Activated T-cell treated with anti-CD3 and anti-CD28 coated beads, Interleukin-2, amount 50 U/mL, for 24 hours (primary cell): Measurements from ENCODE around the gene ANKHD1.
A peak's percentile ranks its signal among the peaks of the same experiment; 100 is the strongest.

Experiments
- DNase-seq: peaks from one replicate; pipeline ENCODE4 v3.0.0-alpha.2; 2020
- H3K27ac Mint-ChIP-seq: 2 replicates; pipeline ENCODE4 v1.8.0; 2020; ENCODE audit warnings: mild to moderate bottlenecking, mixed read lengths
- H3K27me3 Mint-ChIP-seq: 2 replicates; pipeline ENCODE4 v1.8.0; 2020; ENCODE audit warnings: mixed read lengths
- H3K36me3 Mint-ChIP-seq: 2 replicates; pipeline ENCODE4 v1.8.0; 2020; ENCODE audit warnings: low read depth, mixed read lengths
- H3K4me1 Mint-ChIP-seq: 2 replicates; pipeline ENCODE4 v1.8.0; 2020; ENCODE audit warnings: low read depth, mixed read lengths
- H3K4me3 Mint-ChIP-seq: 2 replicates; pipeline ENCODE4 v1.8.0; 2020; ENCODE audit warnings: mild to moderate bottlenecking, moderate library complexity, mixed read lengths
- H3K9me3 Mint-ChIP-seq: 2 replicates; pipeline ENCODE4 v1.8.0; 2020; ENCODE audit warnings: mixed read lengths

The ANKHD1 gene

DNA sequence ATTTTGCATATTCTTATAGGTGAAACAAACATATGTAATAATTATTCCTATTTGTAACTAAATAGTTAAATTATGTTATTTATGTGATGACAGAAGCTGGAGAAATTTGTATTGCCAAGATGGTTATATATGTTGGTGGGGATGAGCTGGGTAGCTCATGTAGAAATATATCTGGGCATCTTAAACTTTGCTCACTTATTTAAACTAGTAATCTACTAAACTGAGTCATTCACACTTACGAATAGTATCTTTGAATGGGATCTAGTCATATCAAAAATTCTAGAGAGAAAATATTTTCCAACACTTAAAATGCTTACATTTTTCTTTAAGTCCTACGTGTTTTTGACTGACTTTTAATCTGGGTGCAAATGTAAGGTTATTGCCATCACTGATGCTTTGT is 101.2 kb downstream of the ANKHD1 start:
- no peak for DNase-seq
- Mint-ChIP-seq H3K36me3 (peaks cover 51% of the 10 kb centered on the region), H3K4me3 (no peak overlapping the region), H3K4me1 (peaks cover 5% of the 10 kb centered on the region), H3K9me3 (no peaks in the 10 kb centered on the region), H3K27ac (no peak overlapping the region), H3K27me3 (no peaks in the 10 kb centered on the region)

GRCh38 chr5:140509898-140510297 is 108.3 kb downstream of the ANKHD1 start:
- no peak for DNase-seq
- Mint-ChIP-seq H3K9me3 (no peaks in the 10 kb centered on the region), H3K27me3 (no peaks in the 10 kb centered on the region), H3K4me1 (no peaks in the 10 kb centered on the region), H3K36me3 (peaks cover 89% of the 10 kb centered on the region), H3K4me3 (no peak overlapping the region), H3K27ac (no peak overlapping the region)

DNA sequence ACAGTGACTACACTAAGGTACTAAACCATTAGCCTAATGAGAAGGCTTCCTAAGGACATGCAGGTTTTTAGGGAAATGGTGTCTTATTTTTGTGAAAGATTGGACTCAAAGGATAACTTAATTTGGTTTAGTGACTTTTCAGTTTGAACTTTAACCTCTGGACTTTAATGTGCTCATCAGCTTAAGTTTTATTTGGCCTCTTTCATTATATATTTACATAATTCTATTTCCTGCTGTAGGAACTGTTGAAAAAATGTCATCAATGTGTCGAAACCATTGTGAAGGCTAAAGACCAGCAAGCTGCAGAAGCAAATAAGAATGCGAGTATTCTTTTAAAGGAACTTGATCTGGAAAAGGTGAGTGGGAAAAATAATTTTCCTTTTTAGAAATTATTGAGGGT is 111.5 kb downstream of the ANKHD1 start:
- no peak overlapping the region for H3K4me3 Mint-ChIP-seq
- H3K27me3 Mint-ChIP-seq, result no peaks in the 10 kb centered on the region

GRCh38 chr5:140524003-140524402 is 122.4 kb downstream of the ANKHD1 start:
- DNase-seq, result no peak
- H3K9me3 Mint-ChIP-seq, result no peaks in the 10 kb centered on the region
- no peak overlapping the region for H3K27ac Mint-ChIP-seq
- H3K4me1 Mint-ChIP-seq, result no peaks in the 10 kb centered on the region
- H3K36me3 Mint-ChIP-seq, result peaks cover 64% of the 10 kb centered on the region
- H3K27me3 Mint-ChIP-seq, result no peaks in the 10 kb centered on the region
- no peak overlapping the region for H3K4me3 Mint-ChIP-seq

More for the DNA sequence above, 111.5 kb downstream of the ANKHD1 start:
- DNase-seq, result no peak
- H3K4me1 Mint-ChIP-seq, result no peaks in the 10 kb centered on the region
- H3K36me3 Mint-ChIP-seq, result peaks cover 77% of the 10 kb centered on the region
- H3K9me3 Mint-ChIP-seq, result no peaks in the 10 kb centered on the region
- no peak overlapping the region for H3K27ac Mint-ChIP-seq

DNA sequence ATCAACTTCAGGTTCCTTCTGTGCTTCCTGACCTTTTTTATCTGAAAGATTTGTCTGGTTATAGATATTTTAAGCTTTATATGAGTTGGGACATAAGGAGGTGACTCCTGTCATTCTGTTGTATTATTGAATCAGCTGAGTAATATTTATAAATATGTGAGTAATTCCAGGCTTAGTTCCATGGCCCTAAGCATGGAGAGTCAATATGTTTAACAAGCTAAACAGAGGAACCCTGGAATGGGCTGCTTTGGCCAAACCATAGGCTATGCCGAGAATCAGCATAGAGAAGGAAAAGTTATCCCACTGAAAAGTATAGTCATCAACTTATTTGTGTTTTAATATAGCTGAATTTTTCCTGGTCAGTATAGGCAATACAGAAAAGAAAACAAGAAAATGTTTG is 138.6 kb downstream of the ANKHD1 start:
- DNase-seq, result no peak
- Mint-ChIP-seq H3K4me3 (no peak overlapping the region), H3K9me3 (no peaks in the 10 kb centered on the region), H3K27ac (peak overlapping the region; percentile 13), H3K27me3 (no peaks in the 10 kb centered on the region), H3K4me1 (peaks cover 3% of the 10 kb centered on the region), H3K36me3 (peaks cover 96% of the 10 kb centered on the region)

DNA sequence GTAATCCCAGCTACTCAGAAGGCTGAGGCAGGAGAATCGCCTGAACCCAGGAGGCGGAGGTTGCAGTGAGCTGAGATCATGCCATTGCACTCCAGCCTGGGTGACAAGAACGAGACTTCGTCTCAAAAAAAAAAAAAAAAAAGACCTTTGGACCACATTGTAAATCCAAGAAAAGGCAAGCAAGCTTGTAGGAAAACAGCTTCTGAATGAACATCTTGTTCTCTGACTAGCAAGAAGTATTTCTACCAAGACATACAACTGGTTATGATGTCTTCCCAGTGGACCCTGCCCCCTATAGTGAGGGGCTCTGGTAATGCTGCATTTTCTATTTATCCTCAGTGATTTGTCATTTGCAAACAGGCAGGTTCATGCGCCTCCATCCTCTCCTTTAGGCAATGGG is 141.3 kb downstream of the ANKHD1 start:
- Mint-ChIP-seq H3K4me3 (no peak overlapping the region), H3K4me1 (peaks cover 17% of the 10 kb centered on the region), H3K36me3 (peaks cover 84% of the 10 kb centered on the region), H3K9me3 (no peaks in the 10 kb centered on the region), H3K27me3 (no peaks in the 10 kb centered on the region), H3K27ac (peak overlapping the region; percentile 26)
- no peak for DNase-seq

DNA sequence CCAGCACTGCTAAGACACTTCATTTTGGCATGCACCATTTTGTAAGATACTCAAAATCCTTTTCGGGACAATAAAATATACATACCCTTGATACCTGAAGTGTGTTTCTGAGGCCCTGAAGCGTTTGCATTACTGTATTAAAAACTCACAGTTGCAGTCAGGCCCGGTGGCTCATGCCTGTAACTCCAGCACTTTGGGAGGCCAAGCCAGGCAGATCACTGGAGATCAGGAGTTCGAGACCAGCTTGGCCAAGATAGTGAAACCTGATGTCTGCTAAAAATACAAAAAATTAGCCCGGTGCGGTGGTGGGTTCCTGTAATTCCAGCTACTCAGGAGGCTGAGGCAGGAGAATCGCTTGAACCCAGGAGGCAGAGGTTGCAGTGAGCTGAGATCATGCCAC is 143.4 kb downstream of the ANKHD1 start:
- H3K36me3 Mint-ChIP-seq, result peaks cover 85% of the 10 kb centered on the region

DNA sequence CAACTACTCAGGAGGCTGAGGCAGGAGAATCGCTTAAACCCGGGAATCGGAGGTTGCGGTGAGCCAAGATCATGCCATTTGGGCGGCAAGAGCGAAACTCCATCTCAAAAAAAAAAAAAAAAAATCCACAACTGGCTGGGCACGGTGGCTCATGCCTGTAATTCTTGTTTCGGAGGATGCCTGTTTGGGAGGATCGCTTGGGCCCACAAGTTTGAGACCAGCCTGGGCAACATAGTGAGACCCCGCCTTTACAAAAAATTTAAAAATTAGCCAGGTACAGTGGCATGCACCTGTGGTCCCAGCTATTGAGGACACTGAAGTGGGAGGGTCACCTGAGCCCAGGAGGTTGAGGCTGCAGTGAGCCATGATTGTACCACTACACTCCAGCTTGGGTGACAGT is 144.0 kb downstream of the ANKHD1 start:
- DNase-seq, result no peak
- H3K27me3 Mint-ChIP-seq, result no peaks in the 10 kb centered on the region
- H3K4me1 Mint-ChIP-seq, result peaks cover 40% of the 10 kb centered on the region
- peak overlapping the region; percentile 67 for H3K27ac Mint-ChIP-seq
- H3K9me3 Mint-ChIP-seq, result no peaks in the 10 kb centered on the region
- H3K36me3 Mint-ChIP-seq, result peaks cover 85% of the 10 kb centered on the region
- no peak overlapping the region for H3K4me3 Mint-ChIP-seq

More for the DNA sequence above, 143.4 kb downstream of the ANKHD1 start:
- no peak for DNase-seq
- H3K4me1 Mint-ChIP-seq, result peaks cover 35% of the 10 kb centered on the region
- peak overlapping the region; percentile 6 for H3K27ac Mint-ChIP-seq
- no peaks in the 10 kb centered on the region for H3K27me3 Mint-ChIP-seq
- no peaks in the 10 kb centered on the region for H3K9me3 Mint-ChIP-seq
- H3K4me3 Mint-ChIP-seq, result no peak overlapping the region

- no peaks in the 10 kb centered on the region for H3K27me3 Mint-ChIP-seq
- H3K36me3 Mint-ChIP-seq, result peaks cover 85% of the 10 kb centered on the region
- peak overlapping the region; percentile 78 for H3K4me3 Mint-ChIP-seq
- H3K4me1 Mint-ChIP-seq, result peaks cover 54% of the 10 kb centered on the region
- DNase-seq, result no peak
- peak overlapping the region; percentile 92 for H3K27ac Mint-ChIP-seq
- no peaks in the 10 kb centered on the region for H3K9me3 Mint-ChIP-seq
Observed at GRCh38 chr5:140546851-140547507, 145.3 kb downstream of the ANKHD1 start.

GRCh38 chr5:140547508-140548299 is 146.1 kb downstream of the ANKHD1 start, which contains the start of gene EIF4EBP3:
Gene EIF4EBP3 (plus strand): TSS chr5:140547662. CDS start chr5:140547738, 76 bp downstream.
- H3K4me1 Mint-ChIP-seq, result peaks cover 58% of the 10 kb centered on the region
- no peaks in the 10 kb centered on the region for H3K27me3 Mint-ChIP-seq
- peak within 1 kb of the TSS; percentile 92 for H3K27ac Mint-ChIP-seq
- DNase-seq, result peak; percentile 88
- H3K4me3 Mint-ChIP-seq, result peak within 1 kb of the TSS; percentile 78
- H3K9me3 Mint-ChIP-seq, result no peaks in the 10 kb centered on the region
- peaks cover 85% of the 10 kb centered on the region for H3K36me3 Mint-ChIP-seq

- no peak for DNase-seq
- Mint-ChIP-seq H3K27me3 (no peaks in the 10 kb centered on the region), H3K4me1 (peaks cover 64% of the 10 kb centered on the region), H3K27ac (peak overlapping the region; percentile 92), H3K4me3 (peak overlapping the region; percentile 78), H3K36me3 (peaks cover 87% of the 10 kb centered on the region), H3K9me3 (no peaks in the 10 kb centered on the region)
Observed at GRCh38 chr5:140548300-140548688, 146.7 kb downstream of the ANKHD1 start.

DNA sequence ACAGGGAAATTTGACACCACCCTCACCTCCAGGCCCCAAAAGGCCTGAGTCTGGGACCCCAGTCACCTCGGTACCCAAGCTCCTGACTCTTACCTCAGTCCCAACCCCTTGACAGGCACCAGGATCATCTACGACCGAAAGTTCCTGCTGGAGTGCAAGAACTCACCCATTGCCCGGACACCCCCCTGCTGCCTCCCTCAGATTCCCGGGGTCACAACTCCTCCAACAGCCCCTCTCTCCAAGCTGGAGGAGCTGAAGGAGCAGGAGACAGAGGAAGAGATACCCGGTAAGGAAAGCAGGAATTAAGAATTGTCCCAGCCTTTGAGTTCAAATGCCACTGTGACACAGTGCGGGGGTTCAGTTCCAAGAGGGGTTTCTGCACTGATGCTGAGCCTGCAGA is 147.2 kb downstream of the ANKHD1 start:
- peaks cover 87% of the 10 kb centered on the region for H3K36me3 Mint-ChIP-seq
- peak overlapping the region; percentile 92 for H3K27ac Mint-ChIP-seq
- peak overlapping the region; percentile 78 for H3K4me3 Mint-ChIP-seq
- DNase-seq, result no peak
- no peaks in the 10 kb centered on the region for H3K9me3 Mint-ChIP-seq
- H3K4me1 Mint-ChIP-seq, result peaks cover 69% of the 10 kb centered on the region
- no peaks in the 10 kb centered on the region for H3K27me3 Mint-ChIP-seq

DNA sequence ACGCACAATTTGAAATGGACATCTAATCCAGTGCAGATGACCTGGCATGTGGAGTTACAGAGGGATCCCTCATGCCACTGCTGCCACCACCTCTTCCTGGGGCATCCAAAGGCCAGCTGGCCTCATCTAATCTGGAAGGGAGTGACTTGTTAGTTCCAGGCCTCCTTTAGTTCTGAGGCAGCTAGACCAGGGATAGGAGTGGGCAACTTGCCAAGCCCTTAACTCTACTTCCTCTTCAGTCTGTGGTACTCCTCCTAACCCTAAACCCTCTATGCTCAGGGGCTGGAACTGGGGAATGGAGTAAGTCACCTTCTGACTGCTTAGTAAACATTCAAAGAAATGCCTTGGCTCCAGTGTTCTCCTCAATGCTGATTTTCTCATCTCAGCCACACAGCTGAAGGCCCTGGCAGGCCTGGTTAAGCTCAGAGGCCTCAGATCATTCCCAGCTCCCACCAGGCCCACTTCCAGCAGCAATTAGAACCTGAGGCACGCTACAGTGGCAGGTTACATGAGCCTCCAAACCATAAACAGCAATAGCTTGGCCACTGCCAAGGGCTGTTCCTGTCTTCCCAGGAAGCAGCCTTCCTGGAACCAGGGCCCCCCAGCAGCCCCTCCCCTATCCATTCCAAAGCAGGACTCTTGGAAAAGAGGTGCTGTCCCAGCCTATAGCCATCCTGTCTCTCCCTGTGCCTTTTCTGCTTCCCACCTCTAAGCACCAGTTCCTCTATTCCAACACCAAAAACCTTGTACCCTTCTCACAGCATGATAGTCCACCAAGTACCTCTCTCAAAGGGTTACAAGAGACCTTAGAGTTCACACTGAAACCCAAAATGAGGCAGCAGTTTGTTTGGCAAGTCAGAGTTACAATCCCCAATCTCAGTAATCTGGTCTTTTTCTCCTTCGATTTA is 147.9 kb downstream of the ANKHD1 start:
- DNase-seq, result no peak
- Mint-ChIP-seq H3K27ac (peak overlapping the region; percentile 92), H3K4me3 (peak overlapping the region; percentile 38), H3K27me3 (no peaks in the 10 kb centered on the region), H3K4me1 (peaks cover 76% of the 10 kb centered on the region), H3K9me3 (no peaks in the 10 kb centered on the region), H3K36me3 (peaks cover 86% of the 10 kb centered on the region)
